Upper lobe of left lung (tissue), 6 donors: Measurements from ENCODE around the gene TEX264. TPM values are rescaled to one million over a fixed set of nuclear protein-coding genes. Genes with fewer than 3 reads are reported as not detected.

Experiments used
- ATAC-seq, 2 donors: fragments of 200-7000 bp; cut with Tn5 transposase; one replicate each; pipeline ENCODE4 v1.9.1; 2022; ENCODE audit warnings: mild to moderate bottlenecking in 2 of 2, moderate library complexity in 2 of 2; ENCODE audit not compliant: low FRiP score in 2 of 2
- DNase-seq, 2 donors: peaks; one replicate each; pipeline ENCODE4 v3.0.0-alpha.2; 2019 to 2020
- H3K27ac ChIP-seq, 4 donors: fragments of 200-600 bp; sonication (generic); one replicate each; pipeline ENCODE4 v1.5.1; 2016 to 2019
- H3K27me3 ChIP-seq, 4 donors: fragments of 200-600 bp; sonication (generic); one replicate each; pipeline ENCODE4 v1.5.1; 2017 to 2019
- H3K36me3 ChIP-seq, 4 donors: fragments of 200-600 bp; sonication (generic); one replicate each; pipeline ENCODE4 v1.5.1; 2016 to 2019
- H3K4me1 ChIP-seq, 4 donors: fragments of 200-600 bp; sonication (generic); one replicate each; pipeline ENCODE4 v1.5.1; 2018 to 2019
- H3K4me3 ChIP-seq, 4 donors: fragments of 200-600 bp; sonication (generic); one replicate each; pipeline ENCODE4 v1.5.1; 2017 to 2019; ENCODE audit warnings: mild to moderate bottlenecking in 2 of 4, moderate library complexity in 1 of 4
- H3K9me3 ChIP-seq, 4 donors: fragments of 200-600 bp; sonication (generic); one replicate each; pipeline ENCODE4 v1.5.1; 2018 to 2019
- EP300 ChIP-seq, 4 donors: sonication (generic); formaldehyde crosslinking; IDR thresholded peaks; one replicate each; pipeline ENCODE4 v1.5.1; 2017; ENCODE audit warnings: antibody characterized with exemption in 4 of 4, control low read depth in 2 of 4
- POLR2A ChIP-seq, 4 donors: fragments of 450-650 bp; IDR thresholded peaks; one replicate each; pipeline ENCODE4 v1.5.1; 2016 to 2017; ENCODE audit warnings: antibody characterized with exemption in 4 of 4, mild to moderate bottlenecking in 2 of 4
- POLR2AphosphoS5 ChIP-seq, 2 donors: sonication (generic); formaldehyde crosslinking; IDR thresholded peaks; one replicate each; pipeline ENCODE4 v1.5.1; 2017; ENCODE audit warnings: antibody characterized with exemption in 2 of 2
- WGBS, 2 donors: methylation state at CpG; one replicate each; pipeline ENCODE4 v1.1.5; 2017 to 2018; 5-methylcytosine and 5-hydroxymethylcytosine counted together
- total RNA-seq, 6 donors: library from RNA; depleted of rRNA in 4 of 6; stranded (reverse); fragments of >200 nt in 4 of 6; gene quantifications; one replicate each; pipeline versions ENCODE4 v1.1.0 to v1.2.1, GENCODE V29; 2016 to 2021
- TF ChIP-seq, protein P1 (sequence below), 6 experiments: fragments of 450-650 bp in 4 of 6; fragments of 200-600 bp in 2 of 6; sonication (generic) in 2 of 6; IDR thresholded peaks; one replicate each; pipeline ENCODE4 v1.5.1; 2016 to 2019; ENCODE audit warnings: antibody characterized with exemption in 6 of 6
- donor health status: DM: no; HTN: no; CAD: no; lungs with moderate emphysema.
- donor health status: DM: no; HTN: yes; CAD: no; lungs with severe emphysema.

The TEX264 gene
- total RNA-seq, 6 donors from 2014 or later, result 40.4 to 86.5 (median 55.5) TPM

DNA sequence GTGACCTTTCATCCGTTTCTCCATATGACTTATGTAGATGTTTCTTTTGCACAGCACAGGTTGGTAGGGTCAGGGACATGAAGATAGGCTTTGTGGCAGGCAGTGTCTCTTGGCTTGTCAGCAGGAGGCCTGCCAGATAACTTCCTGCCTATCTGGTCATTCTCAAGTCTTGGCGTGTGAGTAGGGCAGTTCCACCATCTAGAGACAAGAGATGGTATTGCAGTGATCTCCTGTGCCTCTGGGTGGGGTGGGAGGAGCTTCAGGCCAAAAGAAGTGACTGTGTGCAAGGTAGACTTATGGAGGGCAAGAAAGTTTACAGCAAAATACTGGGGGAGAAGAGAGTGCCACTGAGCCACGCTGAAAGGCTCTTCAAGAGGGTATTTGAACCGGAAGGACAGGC is 11.0 kb downstream of the TEX264 start:
- Histone ChIP-seq H3K4me1 (peaks cover 38 to 54% (median 44%) of the 10 kb centered on the region in 4 donors), H3K27ac (peak overlapping the region in 2 of 4 donors; percentile 30 to 38), H3K9me3 (no peaks in the 10 kb centered on the region), H3K36me3 (peaks cover 0 to 26% (median 17%) of the 10 kb centered on the region in 4 donors), H3K4me3 (no peak overlapping the region), H3K27me3 (no peaks in the 10 kb centered on the region)
- WGBS, 2 donors, result 13 to 29% methylated on average over 4 of the region's 4 CpGs
- DNase-seq, result peak in 1 of 2 donors; percentile 78
- peak in 1 of 2 donors; percentile 19 for TF ChIP-seq POLR2AphosphoS5 (IDR thresholded peaks at IDR 0.05)
- TF ChIP-seq EP300 (IDR thresholded peaks at IDR 0.05), result no peak
- TF ChIP-seq POLR2A (IDR thresholded peaks at IDR 0.05), result no peak
- TF ChIP-seq, protein P1, sequence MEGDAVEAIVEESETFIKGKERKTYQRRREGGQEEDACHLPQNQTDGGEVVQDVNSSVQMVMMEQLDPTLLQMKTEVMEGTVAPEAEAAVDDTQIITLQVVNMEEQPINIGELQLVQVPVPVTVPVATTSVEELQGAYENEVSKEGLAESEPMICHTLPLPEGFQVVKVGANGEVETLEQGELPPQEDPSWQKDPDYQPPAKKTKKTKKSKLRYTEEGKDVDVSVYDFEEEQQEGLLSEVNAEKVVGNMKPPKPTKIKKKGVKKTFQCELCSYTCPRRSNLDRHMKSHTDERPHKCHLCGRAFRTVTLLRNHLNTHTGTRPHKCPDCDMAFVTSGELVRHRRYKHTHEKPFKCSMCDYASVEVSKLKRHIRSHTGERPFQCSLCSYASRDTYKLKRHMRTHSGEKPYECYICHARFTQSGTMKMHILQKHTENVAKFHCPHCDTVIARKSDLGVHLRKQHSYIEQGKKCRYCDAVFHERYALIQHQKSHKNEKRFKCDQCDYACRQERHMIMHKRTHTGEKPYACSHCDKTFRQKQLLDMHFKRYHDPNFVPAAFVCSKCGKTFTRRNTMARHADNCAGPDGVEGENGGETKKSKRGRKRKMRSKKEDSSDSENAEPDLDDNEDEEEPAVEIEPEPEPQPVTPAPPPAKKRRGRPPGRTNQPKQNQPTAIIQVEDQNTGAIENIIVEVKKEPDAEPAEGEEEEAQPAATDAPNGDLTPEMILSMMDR (IDR thresholded peaks at IDR 0.05), result peak; percentile 74 to 91 (median 88)
- peak; percentile 70 to 89 for ATAC-seq

DNA sequence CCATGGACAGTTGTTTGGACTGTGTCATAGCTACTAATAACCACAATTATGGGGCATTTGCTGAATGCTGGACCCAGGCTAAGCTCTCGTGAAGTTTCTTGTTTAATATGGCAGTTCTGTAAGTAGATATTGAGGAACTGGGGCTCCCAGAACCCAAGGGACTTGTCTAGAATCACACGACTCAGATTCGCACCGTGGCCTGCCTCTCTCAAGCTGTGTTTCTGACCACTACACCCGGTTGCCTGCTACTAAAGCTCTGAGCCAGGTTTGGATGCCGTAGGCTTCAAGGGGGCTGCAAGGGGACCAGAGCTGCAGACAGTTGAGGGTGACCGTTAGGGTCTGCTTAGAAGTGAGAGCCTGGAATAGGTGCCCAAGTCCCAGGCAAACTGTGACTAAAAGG is 11.5 kb downstream of the TEX264 start:
- no peaks in the 10 kb centered on the region for H3K9me3 ChIP-seq
- no peak for ATAC-seq
- no peak for DNase-seq
- 73 to 77% methylated on average over 7 of the region's 7 CpGs for WGBS, 2 donors
- peaks cover 42 to 56% (median 47%) of the 10 kb centered on the region in 4 donors for H3K4me1 ChIP-seq
- no peak overlapping the region for H3K4me3 ChIP-seq
- TF ChIP-seq EP300 (IDR thresholded peaks at IDR 0.05) (no peak), POLR2A (IDR thresholded peaks at IDR 0.05) (no peak), POLR2AphosphoS5 (IDR thresholded peaks at IDR 0.05) (no peak)
- TF ChIP-seq, protein P1 (IDR thresholded peaks at IDR 0.05), result no peak
- H3K36me3 ChIP-seq, result peaks cover 0 to 30% (median 17%) of the 10 kb centered on the region in 4 donors
- no peak overlapping the region for H3K27ac ChIP-seq
- H3K27me3 ChIP-seq, result no peaks in the 10 kb centered on the region

DNA sequence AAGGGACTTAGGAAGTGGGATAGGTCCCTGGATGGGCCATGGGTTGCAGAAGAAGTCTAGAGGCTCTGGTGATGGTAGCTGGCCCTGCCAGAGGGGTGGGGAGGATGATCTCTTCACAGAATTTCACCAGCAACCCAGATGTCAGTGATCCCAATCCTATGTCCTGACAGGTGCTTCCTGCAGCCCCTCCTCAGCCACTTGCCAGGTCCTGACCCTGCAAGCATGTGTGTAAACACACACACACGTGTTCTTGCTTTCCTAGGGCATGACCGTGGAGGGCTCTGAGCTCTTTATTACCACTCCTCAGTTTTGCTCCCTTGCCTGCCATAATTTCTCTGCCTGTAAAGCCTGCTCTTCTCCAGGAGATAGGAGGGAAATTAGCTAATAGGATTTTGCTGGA is 12.5 kb downstream of the TEX264 start:
- Histone ChIP-seq H3K36me3 (peaks cover 0 to 40% (median 19%) of the 10 kb centered on the region in 4 donors), H3K27me3 (no peaks in the 10 kb centered on the region), H3K27ac (no peak overlapping the region), H3K9me3 (no peaks in the 10 kb centered on the region), H3K4me3 (no peak overlapping the region), H3K4me1 (peaks cover 43 to 57% (median 49%) of the 10 kb centered on the region in 4 donors)
- 77 to 92% methylated on average over 2 of the region's 2 CpGs for WGBS, 2 donors
- DNase-seq (no peak), ATAC-seq (no peak)
- TF ChIP-seq, protein P1 (IDR thresholded peaks at IDR 0.05), result no peak
- no peak for TF ChIP-seq POLR2AphosphoS5 (IDR thresholded peaks at IDR 0.05)
- TF ChIP-seq POLR2A (IDR thresholded peaks at IDR 0.05), result no peak
- no peak for TF ChIP-seq EP300 (IDR thresholded peaks at IDR 0.05)

DNA sequence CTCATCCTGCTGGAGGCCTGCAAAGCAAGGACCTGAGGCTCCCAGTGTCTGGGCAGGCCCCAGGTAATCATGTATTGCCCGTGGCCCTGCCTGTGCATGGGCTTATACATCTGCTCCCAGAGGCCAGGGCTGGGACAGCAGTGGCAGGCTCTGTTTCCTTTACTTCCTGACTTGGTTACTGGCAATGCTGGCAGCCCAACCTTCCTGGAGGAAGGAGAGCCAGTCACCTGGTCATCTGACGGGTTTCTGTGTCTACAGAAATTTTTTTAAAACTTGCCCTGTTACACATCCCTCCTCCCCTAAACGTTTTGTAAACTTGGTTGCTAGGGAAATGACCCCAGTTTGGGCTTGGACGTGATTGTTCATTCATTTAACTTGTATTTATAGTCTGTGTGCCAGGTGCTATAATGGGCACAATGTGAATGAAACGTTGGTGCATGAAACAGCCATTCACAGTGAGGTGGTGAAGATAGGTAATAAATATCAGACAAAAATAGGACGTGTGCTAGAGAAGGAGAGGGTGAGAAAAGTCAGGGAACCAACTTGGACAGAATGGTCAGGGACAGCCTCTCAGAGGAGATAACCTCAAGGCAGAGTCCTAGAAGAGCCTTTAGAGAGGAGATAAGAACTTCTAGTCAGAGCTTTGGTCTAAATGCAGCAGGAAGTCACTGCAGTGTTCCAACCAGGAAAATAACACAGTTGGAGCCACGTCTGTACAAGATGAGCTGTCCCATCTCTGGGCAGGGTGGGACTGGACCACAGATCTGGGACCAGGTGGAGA is 14.1 kb downstream of the TEX264 start:
- peaks cover 42 to 54% (median 48%) of the 10 kb centered on the region in 4 donors for H3K4me1 ChIP-seq
- H3K4me3 ChIP-seq, result no peak overlapping the region
- no peak for DNase-seq
- peak overlapping the region; percentile 63 to 88 (median 70) for H3K27ac ChIP-seq
- TF ChIP-seq POLR2AphosphoS5 (IDR thresholded peaks at IDR 0.05) (no peak), POLR2A (IDR thresholded peaks at IDR 0.05) (no peak), EP300 (IDR thresholded peaks at IDR 0.05) (no peak)
- TF ChIP-seq, protein P1 (IDR thresholded peaks at IDR 0.05), result peak in 1 of 6 experiments; percentile 30
- no peak for ATAC-seq
- H3K36me3 ChIP-seq, result peaks cover 0 to 50% (median 22%) of the 10 kb centered on the region in 4 donors
- H3K9me3 ChIP-seq, result no peaks in the 10 kb centered on the region
- WGBS, 2 donors, result 47 to 59% methylated on average over 5 to 7 of the region's 7 CpGs
- H3K27me3 ChIP-seq, result no peaks in the 10 kb centered on the region
